Aorta (tissue), 5 donors: ENCODE results near the gene CEP112. TPM values are rescaled to one million over a fixed set of nuclear protein-coding genes. Genes with fewer than 3 reads are reported as not detected.

ENCODE experiments used
- ATAC-seq: fragments of 200-7000 bp; cut with Tn5 transposase; one replicate; pipeline ENCODE4 v1.9.1; 2022; ENCODE audit warnings: moderate library complexity; ENCODE audit not compliant: low FRiP score
- DNase-seq, 2 donors: peaks; one replicate each; pipeline ENCODE4 v3.0.0-alpha.2; 2020
- H3K27ac ChIP-seq, 2 donors: one replicate each; pipeline ENCODE4 v1.5.1; 2013; ENCODE audit warnings: low read length in 2 of 2, mild to moderate bottlenecking in 2 of 2, moderate library complexity in 2 of 2, control low read depth in 1 of 2, inconsistent platforms in 1 of 2, low read depth in 1 of 2
- H3K27me3 ChIP-seq, 2 donors: one replicate each; pipeline ENCODE4 v1.6.1; 2013; ENCODE audit warnings: control low read depth in 1 of 2, low read length in 1 of 2, mild to moderate bottlenecking in 1 of 2, moderate library complexity in 1 of 2; ENCODE audit not compliant: insufficient read depth in 2 of 2, control insufficient read depth in 1 of 2
- H3K36me3 ChIP-seq, 2 donors: one replicate each; pipeline ENCODE4 v1.6.1; 2013; ENCODE audit warnings: control low read depth in 1 of 2, low read length in 1 of 2, mild to moderate bottlenecking in 1 of 2; ENCODE audit not compliant: insufficient read depth in 2 of 2, control insufficient read depth in 1 of 2
- H3K4me1 ChIP-seq, 2 donors: one replicate each; pipeline ENCODE4 v1.6.1; 2013; ENCODE audit warnings: low read length in 2 of 2, control low read depth in 1 of 2, mild to moderate bottlenecking in 1 of 2, moderate library complexity in 1 of 2; ENCODE audit not compliant: insufficient read depth in 2 of 2, control insufficient read depth in 1 of 2
- H3K4me3 ChIP-seq, 2 donors: one replicate each; pipeline ENCODE4 v1.5.1; 2013; ENCODE audit warnings: low read length in 2 of 2, control low read depth in 1 of 2, mild to moderate bottlenecking in 1 of 2
- H3K9me3 ChIP-seq: one replicate; pipeline ENCODE4 v1.6.1; 2013; ENCODE audit warnings: mild to moderate bottlenecking, low read length; ENCODE audit not compliant: control insufficient read depth
- WGBS, 2 donors: extraction: QIAGEN DNeasy Blood & Tissue Kit; methylation state at CpG; one replicate each; pipeline ENCODE4 v1.1.7; 2013; 5-methylcytosine and 5-hydroxymethylcytosine counted together
- intact Hi-C, 2 donors: fragments of 100-400 bp; cut with DNase I; formaldehyde crosslinking; loops; one replicate each; pipeline versions ENCODE4 v1.14.2 to v1.15.0; 2022
- polyA plus RNA-seq, 2 donors: library from polyadenylated mRNA; stranded (reverse); fragments of 200-250 nt; gene quantifications; one replicate each; pipeline ENCODE4 v1.2.3, GENCODE V29; 2013
- total RNA-seq, 2 donors: library from RNA; stranded (reverse); fragmentation: NEBNext Ultra II Directional; extraction: Animal tissue kit (Norgen Biotek cat#: 25700); gene quantifications; one replicate each; pipeline ENCODE4 v1.2.1, GENCODE V29; 2021
- donor health status: healthy with polysubstance abuse.
- donor health status: Bipolar disorder and iron deficiency.
- donor health status: DM: no; HTN: no; CAD: no.
- donor health status: DM: no; HTN: no; CAD: no.
- donor health status: DM: yes; HTN: yes; CAD: no.

CEP112 gene
- total and polyA plus RNA-seq, 4 donors: 17.5 to 47.5 (median 30.7) TPM

GRCh38 chr17:66228887-66229782, 37.2 kb upstream of the CEP112 start, which contains the start of gene APOH:
Gene APOH, minus strand, starts transcription at chr17:66229415. Its CDS starts 36 bp downstream, at chr17:66229379.
- H3K4me3 ChIP-seq: no peak within 1 kb of the TSS
- H3K36me3 ChIP-seq: no peaks in the 10 kb centered on the region
- ATAC-seq (no peak), DNase-seq (no peak)
- H3K4me1 ChIP-seq: no peaks in the 10 kb centered on the region
- no peaks in the 10 kb centered on the region for H3K27me3 ChIP-seq
- no peaks in the 10 kb centered on the region for H3K9me3 ChIP-seq
- no peak within 1 kb of the TSS for H3K27ac ChIP-seq
- intact Hi-C loops: no loop called here
- WGBS, 2 donors: 87 to 88% methylated on average over 20 of the region's 20 CpGs

DNA sequence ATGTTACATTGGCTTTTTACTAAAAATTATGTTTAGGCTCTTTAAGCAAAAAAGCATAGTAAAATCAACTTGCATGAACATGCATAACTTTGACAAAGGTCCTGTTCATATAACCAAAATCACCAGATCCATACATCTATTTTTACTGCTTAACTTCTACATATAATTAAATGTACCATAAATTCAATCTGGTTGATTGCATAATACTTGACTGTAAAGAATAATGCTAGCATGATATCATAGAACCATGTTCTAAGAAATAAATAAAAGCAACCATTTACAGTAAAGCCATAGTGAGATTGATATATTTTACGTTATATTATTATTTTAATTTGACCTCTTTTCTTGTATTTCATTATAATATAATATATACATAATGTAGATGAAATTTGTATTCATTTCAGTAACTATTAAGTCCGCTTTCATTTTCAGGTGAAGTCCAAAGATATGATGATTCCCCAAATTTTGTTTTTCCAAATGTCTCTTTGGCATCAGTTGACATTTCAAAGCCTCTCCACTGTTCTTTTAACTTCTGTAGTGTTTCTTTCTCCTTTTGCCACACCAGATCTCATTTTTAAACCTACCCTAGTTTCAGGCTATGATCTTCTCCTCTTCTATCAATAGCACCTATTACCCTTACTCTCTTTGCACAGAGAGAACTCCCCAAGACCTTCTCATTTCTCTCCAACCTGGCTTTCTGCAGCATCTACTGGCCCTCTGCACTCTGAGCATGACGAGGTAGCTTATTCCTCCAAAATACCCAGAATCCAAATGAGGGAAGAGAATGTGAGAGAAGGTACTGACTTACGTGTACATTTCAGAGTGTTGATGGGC, 35.5 kb upstream of the CEP112 start:
- no peaks in the 10 kb centered on the region for H3K4me1 ChIP-seq
- 79 to 84% methylated on average over 4 of the region's 4 CpGs for WGBS, 2 donors
- H3K4me3 ChIP-seq: no peak overlapping the region
- ATAC-seq: no peak
- no peak for DNase-seq
- H3K36me3 ChIP-seq: no peaks in the 10 kb centered on the region
- no peak overlapping the region for H3K27ac ChIP-seq
- intact Hi-C loops: no loop called here
- H3K27me3 ChIP-seq: no peaks in the 10 kb centered on the region
- H3K9me3 ChIP-seq: no peaks in the 10 kb centered on the region

DNA sequence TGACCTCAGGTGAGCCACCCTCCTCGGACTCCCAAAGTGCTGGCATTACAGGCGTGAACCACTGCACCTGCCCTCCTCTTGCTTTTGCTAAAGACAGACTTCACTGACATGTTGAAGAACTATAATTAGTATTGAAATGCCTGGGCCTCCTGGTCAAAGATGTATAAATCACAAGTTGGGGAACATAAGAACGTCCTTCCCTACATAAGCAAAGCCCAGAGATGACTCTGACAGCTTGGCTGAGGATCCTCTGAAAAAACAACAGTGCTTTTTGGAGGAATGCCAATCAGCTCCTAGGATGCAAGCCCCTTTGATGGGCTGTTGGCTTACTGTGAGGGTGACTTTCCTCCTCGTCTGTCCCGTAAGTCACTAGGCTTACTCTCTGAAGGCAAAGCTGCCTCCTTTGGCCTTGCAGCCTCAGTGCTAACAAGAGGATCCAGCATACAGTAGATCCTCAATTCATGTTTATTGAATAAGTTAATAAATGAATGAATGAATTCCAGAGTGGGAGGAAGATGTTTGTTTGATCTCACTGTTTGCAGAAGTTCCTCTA, 30.9 kb upstream of the CEP112 start:
- 77 to 78% methylated on average over 5 of the region's 5 CpGs for WGBS, 2 donors
- intact Hi-C loops: no loop called here
- no peak overlapping the region for H3K27ac ChIP-seq
- DNase-seq: no peak
- H3K36me3 ChIP-seq: no peaks in the 10 kb centered on the region
- H3K9me3 ChIP-seq: no peaks in the 10 kb centered on the region
- H3K27me3 ChIP-seq: peaks cover 0 to 3% of the 10 kb centered on the region in 2 donors
- ATAC-seq: no peak
- H3K4me3 ChIP-seq: no peak overlapping the region
- H3K4me1 ChIP-seq: no peaks in the 10 kb centered on the region

- H3K27me3 ChIP-seq: peaks cover 0 to 3% of the 10 kb centered on the region in 2 donors
- H3K4me1 ChIP-seq: no peaks in the 10 kb centered on the region
- H3K27ac ChIP-seq: no peak overlapping the region
- no peak for DNase-seq
- H3K9me3 ChIP-seq: no peaks in the 10 kb centered on the region
- no peak for ATAC-seq
- intact Hi-C loops: no loop called here
- H3K4me3 ChIP-seq: no peak overlapping the region
- H3K36me3 ChIP-seq: no peaks in the 10 kb centered on the region
- 86 to 88% methylated on average over 11 of the region's 11 CpGs for WGBS, 2 donors
Measured at GRCh38 chr17:66221755-66222530, 30.0 kb upstream of the CEP112 start.

DNA sequence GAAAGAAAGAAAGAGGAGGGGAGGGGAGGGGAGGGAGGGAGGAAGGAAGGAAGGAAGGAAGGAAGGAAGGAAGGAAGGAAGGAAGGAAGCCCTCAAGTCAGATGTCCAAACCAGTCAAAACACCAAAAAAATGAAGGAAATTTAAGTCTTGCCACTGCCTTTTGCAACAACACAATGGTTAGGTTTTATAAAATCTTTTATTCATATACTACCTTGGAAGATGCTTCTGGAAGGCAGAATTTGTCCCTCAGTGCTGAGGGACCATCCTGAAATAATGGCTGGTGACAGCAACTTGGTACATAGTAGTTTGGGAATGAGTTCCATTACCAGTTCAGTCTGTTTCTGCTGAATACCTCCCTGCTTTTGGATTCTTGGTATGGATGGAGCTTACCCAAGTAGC, 29.4 kb upstream of the CEP112 start:
- no peak for DNase-seq
- no peaks in the 10 kb centered on the region for H3K9me3 ChIP-seq
- intact Hi-C loops: no loop called here
- no peak for ATAC-seq
- H3K4me3 ChIP-seq: no peak overlapping the region
- no peak overlapping the region for H3K27ac ChIP-seq
- no peaks in the 10 kb centered on the region for H3K4me1 ChIP-seq
- H3K36me3 ChIP-seq: no peaks in the 10 kb centered on the region
- H3K27me3 ChIP-seq: peaks cover 0 to 3% of the 10 kb centered on the region in 2 donors

GRCh38 chr17:66220079-66220835, 28.3 kb upstream of the CEP112 start:
- Histone ChIP-seq H3K9me3 (no peaks in the 10 kb centered on the region), H3K27ac (no peak overlapping the region), H3K36me3 (no peaks in the 10 kb centered on the region), H3K4me3 (no peak overlapping the region), H3K27me3 (peaks cover 0 to 3% of the 10 kb centered on the region in 2 donors), H3K4me1 (no peaks in the 10 kb centered on the region)
- ATAC-seq: no peak
- no peak for DNase-seq
- intact Hi-C loops: no loop called here
- WGBS, 2 donors: 79 to 80% methylated on average over 8 of the region's 8 CpGs

GRCh38 chr17:66215529-66215911, 23.6 kb upstream of the CEP112 start:
- no peaks in the 10 kb centered on the region for H3K36me3 ChIP-seq
- ATAC-seq (no peak), DNase-seq (no peak)
- H3K27ac ChIP-seq: no peak overlapping the region
- 70 to 77% methylated on average over 3 of the region's 3 CpGs for WGBS, 2 donors
- no peaks in the 10 kb centered on the region for H3K9me3 ChIP-seq
- no peak overlapping the region for H3K4me3 ChIP-seq
- intact Hi-C loops: no loop called here
- peaks cover 0 to 3% of the 10 kb centered on the region in 2 donors for H3K27me3 ChIP-seq
- no peaks in the 10 kb centered on the region for H3K4me1 ChIP-seq
